Astrocyte (in vitro differentiated cells and primary cell): Measurements from ENCODE around the gene IFT88. TPM values are rescaled to one million over a fixed set of nuclear protein-coding genes. Genes with fewer than 3 reads are reported as not detected.

Experiments used
- DNase-seq: peaks from one replicate; pipeline ENCODE4 v3.0.0-alpha.2; 2010; ENCODE audit warnings: low read depth
- FAIRE-seq: peaks from 2 replicates; lab custom pipeline; 2011; peaks lifted over from hg19 to GRCh38; lab: Jason Lieb, UNC
- H2AFZ ChIP-seq: 2 replicates; pipeline ENCODE4 v1.6.0; 2012; ENCODE audit warnings: low read depth, low read length, inconsistent platforms
- H3K27ac ChIP-seq: 2 replicates; pipeline ENCODE4 v1.5.1; 2011; ENCODE audit warnings: low read depth, low read length, inconsistent platforms
- H3K27me3 ChIP-seq: 2 replicates; pipeline ENCODE4 v1.6.0; 2011; ENCODE audit warnings: low read length, inconsistent platforms; ENCODE audit not compliant: insufficient read depth
- H3K36me3 ChIP-seq: 2 replicates; pipeline ENCODE4 v1.5.1; 2011; ENCODE audit warnings: low read length, inconsistent platforms; ENCODE audit not compliant: insufficient read depth
- H3K4me1 ChIP-seq: 2 replicates; pipeline ENCODE4 v1.5.1; 2011; ENCODE audit warnings: low read length, inconsistent platforms; ENCODE audit not compliant: insufficient read depth
- H3K4me2 ChIP-seq: 2 replicates; pipeline ENCODE4 v1.6.0; 2012; ENCODE audit warnings: low read length, inconsistent platforms
- H3K4me3 ChIP-seq: 2 replicates; pipeline ENCODE4 v1.5.1; 2011; ENCODE audit warnings: low read depth, mild to moderate bottlenecking, low read length, inconsistent platforms; ENCODE audit not compliant: insufficient read depth
- H3K79me2 ChIP-seq: 2 replicates; pipeline ENCODE4 v1.6.0; 2012; ENCODE audit warnings: mild to moderate bottlenecking, low read length, inconsistent platforms; ENCODE audit not compliant: insufficient read depth
- H3K9ac ChIP-seq: 2 replicates; pipeline ENCODE4 v1.6.0; 2012; ENCODE audit warnings: mild to moderate bottlenecking, low read length, inconsistent platforms
- H3K9me3 ChIP-seq: 2 replicates; pipeline ENCODE4 v1.5.1; 2012; ENCODE audit warnings: low read depth, mild to moderate bottlenecking, low read length, inconsistent platforms; ENCODE audit not compliant: insufficient read depth
- H4K20me1 ChIP-seq: 2 replicates; pipeline ENCODE4 v1.6.0; 2012; ENCODE audit warnings: low read length, inconsistent platforms; ENCODE audit not compliant: insufficient read depth
- H3K27ac Mint-ChIP-seq: one replicate; pipeline ENCODE4 v1.8.0; 2021; ENCODE audit warnings: mild to moderate bottlenecking, mixed read lengths; ENCODE audit not compliant: unreplicated experiment
- H3K27me3 Mint-ChIP-seq: one replicate; pipeline ENCODE4 v1.8.0; 2021; ENCODE audit warnings: low read depth, mixed read lengths; ENCODE audit not compliant: unreplicated experiment
- H3K36me3 Mint-ChIP-seq: one replicate; pipeline ENCODE4 v1.8.0; 2021; ENCODE audit warnings: low read depth, mixed read lengths; ENCODE audit not compliant: unreplicated experiment
- H3K4me1 Mint-ChIP-seq: one replicate; pipeline ENCODE4 v1.8.0; 2021; ENCODE audit warnings: low read depth, mixed read lengths; ENCODE audit not compliant: unreplicated experiment
- H3K4me3 Mint-ChIP-seq: one replicate; pipeline ENCODE4 v1.8.0; 2021; ENCODE audit warnings: mild to moderate bottlenecking, moderate library complexity, mixed read lengths; ENCODE audit not compliant: unreplicated experiment
- H3K9me3 Mint-ChIP-seq: one replicate; pipeline ENCODE4 v1.8.0; 2021; ENCODE audit warnings: mild to moderate bottlenecking, mixed read lengths; ENCODE audit not compliant: unreplicated experiment
- EZH2 ChIP-seq: IDR thresholded peaks from 2 replicates; pipeline ENCODE4 v1.6.1; 2012; ENCODE audit warnings: mild to moderate bottlenecking, low read length, inconsistent platforms; ENCODE audit not compliant: insufficient read depth
- total RNA-seq: library from RNA; stranded (reverse); gene quantifications from 2 replicates; pipeline ENCODE4 v1.2.1, GENCODE V29; 2021
- TF ChIP-seq, protein P1 (sequence below): IDR thresholded peaks from 2 replicates; pipeline ENCODE4 v1.5.1; 2011; ENCODE audit warnings: low read depth, mild to moderate bottlenecking, inconsistent platforms, low read length, moderate library complexity; ENCODE audit not compliant: insufficient read depth

The IFT88 gene
- total RNA-seq, 1 donor from 2014 or later = 7.6 TPM

DNA sequence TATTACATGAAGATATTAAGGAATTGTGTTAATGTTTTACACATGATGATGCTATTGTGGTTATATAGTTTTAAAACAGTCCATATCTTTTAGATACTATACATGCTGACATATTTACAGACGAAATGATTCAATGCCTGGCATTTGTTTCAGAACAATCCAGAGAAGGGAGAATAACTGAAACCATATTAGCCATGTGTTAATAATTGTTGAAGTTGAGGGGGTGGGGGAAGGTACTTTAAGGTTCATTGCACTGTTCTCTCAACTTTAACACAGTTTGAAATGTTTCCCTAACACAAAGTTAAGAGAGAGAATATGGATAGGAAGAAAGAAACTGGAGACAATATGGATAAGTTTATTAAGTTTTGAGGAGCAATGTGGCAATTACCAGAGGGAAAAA, 47.1 kb upstream of the IFT88 start:
- Histone ChIP-seq H3K27me3 (no peaks in the 10 kb centered on the region), H3K79me2 (no peaks in the 10 kb centered on the region), H3K9ac (no peak overlapping the region), H3K4me2 (no peak overlapping the region), H3K4me1 (no peaks in the 10 kb centered on the region), H2AFZ (no peak overlapping the region), H4K20me1 (no peaks in the 10 kb centered on the region), H3K9me3 (no peaks in the 10 kb centered on the region), H3K4me3 (no peak overlapping the region), H3K36me3 (no peaks in the 10 kb centered on the region), H3K27ac (no peak overlapping the region)
- Mint-ChIP-seq H3K36me3 (no peaks in the 10 kb centered on the region), H3K27me3 (no peaks in the 10 kb centered on the region), H3K4me3 (no peak overlapping the region), H3K9me3 (peaks cover 2% of the 10 kb centered on the region), H3K4me1 (no peaks in the 10 kb centered on the region), H3K27ac (no peak overlapping the region)
- TF ChIP-seq, protein P1, sequence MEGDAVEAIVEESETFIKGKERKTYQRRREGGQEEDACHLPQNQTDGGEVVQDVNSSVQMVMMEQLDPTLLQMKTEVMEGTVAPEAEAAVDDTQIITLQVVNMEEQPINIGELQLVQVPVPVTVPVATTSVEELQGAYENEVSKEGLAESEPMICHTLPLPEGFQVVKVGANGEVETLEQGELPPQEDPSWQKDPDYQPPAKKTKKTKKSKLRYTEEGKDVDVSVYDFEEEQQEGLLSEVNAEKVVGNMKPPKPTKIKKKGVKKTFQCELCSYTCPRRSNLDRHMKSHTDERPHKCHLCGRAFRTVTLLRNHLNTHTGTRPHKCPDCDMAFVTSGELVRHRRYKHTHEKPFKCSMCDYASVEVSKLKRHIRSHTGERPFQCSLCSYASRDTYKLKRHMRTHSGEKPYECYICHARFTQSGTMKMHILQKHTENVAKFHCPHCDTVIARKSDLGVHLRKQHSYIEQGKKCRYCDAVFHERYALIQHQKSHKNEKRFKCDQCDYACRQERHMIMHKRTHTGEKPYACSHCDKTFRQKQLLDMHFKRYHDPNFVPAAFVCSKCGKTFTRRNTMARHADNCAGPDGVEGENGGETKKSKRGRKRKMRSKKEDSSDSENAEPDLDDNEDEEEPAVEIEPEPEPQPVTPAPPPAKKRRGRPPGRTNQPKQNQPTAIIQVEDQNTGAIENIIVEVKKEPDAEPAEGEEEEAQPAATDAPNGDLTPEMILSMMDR = no peak
- TF ChIP-seq EZH2 = no peak
- DNase-seq (no peak), FAIRE-seq (no peak)

DNA sequence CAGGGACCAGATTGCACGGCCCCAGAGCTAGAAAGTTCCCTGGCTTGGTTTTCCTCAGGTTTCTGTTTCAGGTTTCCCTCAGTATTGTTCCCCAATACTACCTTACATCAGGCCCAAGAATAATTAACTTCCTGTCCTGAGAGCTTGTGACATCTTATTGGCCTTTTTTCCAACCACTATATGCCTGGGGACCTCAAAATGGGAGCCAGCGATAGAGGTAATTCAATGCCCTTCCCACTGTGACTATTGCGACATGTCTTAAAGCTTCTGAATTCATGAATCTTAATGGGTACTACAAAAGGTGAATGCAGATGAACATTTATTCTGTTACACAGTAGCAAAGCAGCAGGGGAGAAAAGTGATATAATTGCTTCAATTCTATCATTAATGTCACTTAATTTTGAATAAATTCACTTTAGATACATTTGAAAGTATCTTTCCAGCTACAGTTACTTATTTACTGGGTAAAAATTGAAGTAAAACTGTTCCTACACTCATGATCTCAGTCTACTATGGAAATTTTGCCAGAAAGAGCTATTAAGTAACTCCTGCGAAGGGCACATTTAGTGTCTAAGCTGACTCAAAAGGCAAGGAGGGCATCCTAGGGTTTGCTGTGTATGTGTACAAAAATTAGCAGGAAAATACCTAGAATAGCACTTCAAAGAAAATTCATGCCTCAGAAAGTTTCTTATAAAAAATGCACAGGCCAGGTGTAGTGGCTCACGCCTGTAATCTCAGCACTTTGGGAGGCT, 45.4 kb upstream of the IFT88 start:
- H3K4me3 ChIP-seq = no peak overlapping the region
- Mint-ChIP-seq H3K27me3 (no peaks in the 10 kb centered on the region), H3K9me3 (peaks cover 2% of the 10 kb centered on the region), H3K27ac (no peak overlapping the region), H3K36me3 (no peaks in the 10 kb centered on the region), H3K4me1 (no peaks in the 10 kb centered on the region), H3K4me3 (no peak overlapping the region)
- no peak overlapping the region for H3K4me2 ChIP-seq
- no peak overlapping the region for H2AFZ ChIP-seq
- no peak overlapping the region for H3K27ac ChIP-seq
- H3K4me1 ChIP-seq = peaks cover 11% of the 10 kb centered on the region
- no peaks in the 10 kb centered on the region for H3K36me3 ChIP-seq
- H3K9ac ChIP-seq = no peak overlapping the region
- no peaks in the 10 kb centered on the region for H3K27me3 ChIP-seq
- no peak for FAIRE-seq
- H3K79me2 ChIP-seq = no peaks in the 10 kb centered on the region
- DNase-seq = no peak
- TF ChIP-seq EZH2 = no peak
- TF ChIP-seq, protein P1 = no peak
- no peaks in the 10 kb centered on the region for H4K20me1 ChIP-seq
- H3K9me3 ChIP-seq = no peaks in the 10 kb centered on the region

DNA sequence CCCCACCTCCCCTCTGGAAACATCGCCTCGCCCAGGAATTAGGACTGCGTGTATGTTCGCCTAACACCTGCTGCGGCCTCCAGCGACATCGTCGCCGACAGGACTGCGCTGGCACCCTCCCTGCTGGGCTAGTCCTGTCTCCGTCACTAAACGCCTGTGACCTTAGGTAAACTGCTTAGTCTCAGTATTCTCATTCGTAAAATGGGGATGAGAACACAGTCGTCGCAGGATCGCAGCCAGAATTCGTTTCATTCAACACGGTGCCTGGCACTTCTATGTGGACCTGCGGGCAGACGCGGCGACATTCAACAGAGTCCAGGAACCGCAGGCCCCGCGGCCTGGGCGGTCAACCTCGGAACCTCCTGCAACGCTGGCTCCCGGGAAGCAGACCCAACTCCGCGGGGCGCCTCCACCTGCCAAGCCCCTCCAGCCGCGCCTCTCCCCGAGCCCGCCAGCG, 41.8 kb upstream of the IFT88 start:
- H3K4me1 Mint-ChIP-seq = no peaks in the 10 kb centered on the region
- H3K9ac ChIP-seq = peak overlapping the region; percentile 81
- peak overlapping the region; percentile 99 for H3K4me2 ChIP-seq
- H3K36me3 ChIP-seq = no peaks in the 10 kb centered on the region
- no peaks in the 10 kb centered on the region for H3K9me3 ChIP-seq
- peak overlapping the region; percentile 82 for H3K4me3 Mint-ChIP-seq
- peak overlapping the region; percentile 99 for H2AFZ ChIP-seq
- no peaks in the 10 kb centered on the region for H3K36me3 Mint-ChIP-seq
- peak overlapping the region; percentile 62 for H3K27ac ChIP-seq
- peaks cover 12% of the 10 kb centered on the region for H3K4me1 ChIP-seq
- peak overlapping the region; percentile 84 for H3K4me3 ChIP-seq
- H3K27ac Mint-ChIP-seq = no peak overlapping the region
- no peaks in the 10 kb centered on the region for H3K9me3 Mint-ChIP-seq
- TF ChIP-seq, protein P1 = no peak
- no peak for TF ChIP-seq EZH2
- peaks cover 10% of the 10 kb centered on the region for H3K27me3 Mint-ChIP-seq
- no peaks in the 10 kb centered on the region for H4K20me1 ChIP-seq
- no peaks in the 10 kb centered on the region for H3K27me3 ChIP-seq
- FAIRE-seq (no peak), DNase-seq (no peak)
- H3K79me2 ChIP-seq = no peaks in the 10 kb centered on the region
